ENCODE measurements around the gene MTMR2.
"Not testable (repeated sequence)": the region's sequence is repeated elsewhere in the genome, so short reads cannot be mapped to it uniquely, and the experiment has no call there.

DNA sequence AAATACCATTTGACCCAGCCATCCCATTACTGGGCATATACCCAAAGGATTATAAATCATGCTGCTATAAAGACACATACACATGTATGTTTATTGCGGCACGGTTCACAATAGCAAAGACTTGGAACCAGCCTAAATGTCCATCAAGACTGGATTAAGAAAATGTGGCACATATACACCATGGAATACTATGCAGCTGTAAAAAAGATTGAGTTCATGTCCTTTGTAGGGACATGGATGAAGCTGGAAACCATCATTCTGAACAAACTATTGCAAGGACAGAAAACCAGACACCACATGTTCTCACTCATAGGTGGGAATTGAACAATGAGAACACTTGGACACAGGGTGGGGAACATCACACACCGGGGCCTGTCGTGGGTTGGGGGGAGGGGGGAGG is 112.9 kb downstream of the MTMR2 start:
- TF ChIP-seq RNF2 (IDR thresholded peaks at IDR 0.05); CBX8 (IDR thresholded peaks at IDR 0.05; ENCODE audit: borderline replicate concordance, extremely low read depth, low read depth, low read length, poor library complexity, severe bottlenecking); TGIF2 (CRISPR knock-in tag; IDR thresholded peaks at IDR 0.05); SMARCA4 (IDR thresholded peaks at IDR 0.05); POLR2G (IDR thresholded peaks at IDR 0.05; ENCODE audit: low read depth, low read length): not testable (repeated sequence)
- TF ChIP-seq, protein P1, sequence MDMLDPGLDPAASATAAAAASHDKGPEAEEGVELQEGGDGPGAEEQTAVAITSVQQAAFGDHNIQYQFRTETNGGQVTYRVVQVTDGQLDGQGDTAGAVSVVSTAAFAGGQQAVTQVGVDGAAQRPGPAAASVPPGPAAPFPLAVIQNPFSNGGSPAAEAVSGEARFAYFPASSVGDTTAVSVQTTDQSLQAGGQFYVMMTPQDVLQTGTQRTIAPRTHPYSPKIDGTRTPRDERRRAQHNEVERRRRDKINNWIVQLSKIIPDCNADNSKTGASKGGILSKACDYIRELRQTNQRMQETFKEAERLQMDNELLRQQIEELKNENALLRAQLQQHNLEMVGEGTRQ (CRISPR knock-in tag; IDR thresholded peaks at IDR 0.05) = not testable (repeated sequence)
- TF ChIP-seq, protein P2, sequence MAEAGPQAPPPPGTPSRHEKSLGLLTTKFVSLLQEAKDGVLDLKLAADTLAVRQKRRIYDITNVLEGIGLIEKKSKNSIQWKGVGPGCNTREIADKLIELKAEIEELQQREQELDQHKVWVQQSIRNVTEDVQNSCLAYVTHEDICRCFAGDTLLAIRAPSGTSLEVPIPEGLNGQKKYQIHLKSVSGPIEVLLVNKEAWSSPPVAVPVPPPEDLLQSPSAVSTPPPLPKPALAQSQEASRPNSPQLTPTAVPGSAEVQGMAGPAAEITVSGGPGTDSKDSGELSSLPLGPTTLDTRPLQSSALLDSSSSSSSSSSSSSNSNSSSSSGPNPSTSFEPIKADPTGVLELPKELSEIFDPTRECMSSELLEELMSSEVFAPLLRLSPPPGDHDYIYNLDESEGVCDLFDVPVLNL (CRISPR knock-in tag; IDR thresholded peaks at IDR 0.05; ENCODE audit: low read depth) = not testable (repeated sequence)
- TF ChIP-seq, protein P3, sequence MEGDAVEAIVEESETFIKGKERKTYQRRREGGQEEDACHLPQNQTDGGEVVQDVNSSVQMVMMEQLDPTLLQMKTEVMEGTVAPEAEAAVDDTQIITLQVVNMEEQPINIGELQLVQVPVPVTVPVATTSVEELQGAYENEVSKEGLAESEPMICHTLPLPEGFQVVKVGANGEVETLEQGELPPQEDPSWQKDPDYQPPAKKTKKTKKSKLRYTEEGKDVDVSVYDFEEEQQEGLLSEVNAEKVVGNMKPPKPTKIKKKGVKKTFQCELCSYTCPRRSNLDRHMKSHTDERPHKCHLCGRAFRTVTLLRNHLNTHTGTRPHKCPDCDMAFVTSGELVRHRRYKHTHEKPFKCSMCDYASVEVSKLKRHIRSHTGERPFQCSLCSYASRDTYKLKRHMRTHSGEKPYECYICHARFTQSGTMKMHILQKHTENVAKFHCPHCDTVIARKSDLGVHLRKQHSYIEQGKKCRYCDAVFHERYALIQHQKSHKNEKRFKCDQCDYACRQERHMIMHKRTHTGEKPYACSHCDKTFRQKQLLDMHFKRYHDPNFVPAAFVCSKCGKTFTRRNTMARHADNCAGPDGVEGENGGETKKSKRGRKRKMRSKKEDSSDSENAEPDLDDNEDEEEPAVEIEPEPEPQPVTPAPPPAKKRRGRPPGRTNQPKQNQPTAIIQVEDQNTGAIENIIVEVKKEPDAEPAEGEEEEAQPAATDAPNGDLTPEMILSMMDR (IDR thresholded peaks at IDR 0.05 in 2 of 3, conservative IDR thresholded peaks at IDR 0.05 in 1 of 3; ENCODE audit: insufficient read depth in 2 of 3, low read depth in 1 of 3, low read length in 3 of 3) = not testable (repeated sequence)
- TF ChIP-seq, protein P4, sequence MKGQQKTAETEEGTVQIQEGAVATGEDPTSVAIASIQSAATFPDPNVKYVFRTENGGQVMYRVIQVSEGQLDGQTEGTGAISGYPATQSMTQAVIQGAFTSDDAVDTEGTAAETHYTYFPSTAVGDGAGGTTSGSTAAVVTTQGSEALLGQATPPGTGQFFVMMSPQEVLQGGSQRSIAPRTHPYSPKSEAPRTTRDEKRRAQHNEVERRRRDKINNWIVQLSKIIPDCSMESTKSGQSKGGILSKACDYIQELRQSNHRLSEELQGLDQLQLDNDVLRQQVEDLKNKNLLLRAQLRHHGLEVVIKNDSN (CRISPR knock-in tag; IDR thresholded peaks at IDR 0.05) = not testable (repeated sequence)
